Kidney epithelial cell (primary cell): ENCODE data around the gene COPG2. TPM values are rescaled to one million over a fixed set of nuclear protein-coding genes. Genes with fewer than 3 reads are reported as not detected.
"Not testable (repeated sequence)": the region's sequence is repeated elsewhere in the genome, so short reads cannot be mapped to it uniquely, and the experiment has no call there.

ENCODE experiments used
- DNase-seq: peaks from one replicate; pipeline ENCODE4 v3.0.0-alpha.2; 2010; ENCODE audit warnings: low read depth
- H3K27me3 ChIP-seq: 2 replicates; pipeline ENCODE4 v1.6.0; 2011; ENCODE audit warnings: low read length; ENCODE audit not compliant: control insufficient read depth, insufficient read depth
- H3K36me3 ChIP-seq: 2 replicates; pipeline ENCODE4 v1.5.1; 2011; ENCODE audit warnings: low read length; ENCODE audit not compliant: control insufficient read depth, insufficient read depth
- H3K4me3 ChIP-seq: 2 replicates; pipeline ENCODE4 v1.5.1; 2011; ENCODE audit warnings: low read depth, mild to moderate bottlenecking, control low read depth, low read length
- total RNA-seq: library from RNA; depleted of rRNA; stranded (reverse); fragments of >200 nt; gene quantifications from 2 replicates; pipeline ENCODE4 v1.2.3, GENCODE V29; 2015
- TF ChIP-seq, protein P1 (sequence below): IDR thresholded peaks from 2 replicates; pipeline ENCODE4 v1.5.1; 2011; ENCODE audit warnings: mild to moderate bottlenecking, moderate library complexity, low read length, control low read depth, inconsistent platforms; ENCODE audit not compliant: insufficient read depth, poor library complexity, severe bottlenecking

COPG2 gene
- total RNA-seq, 1 donor from 2014 or later = 37.9 TPM

DNA sequence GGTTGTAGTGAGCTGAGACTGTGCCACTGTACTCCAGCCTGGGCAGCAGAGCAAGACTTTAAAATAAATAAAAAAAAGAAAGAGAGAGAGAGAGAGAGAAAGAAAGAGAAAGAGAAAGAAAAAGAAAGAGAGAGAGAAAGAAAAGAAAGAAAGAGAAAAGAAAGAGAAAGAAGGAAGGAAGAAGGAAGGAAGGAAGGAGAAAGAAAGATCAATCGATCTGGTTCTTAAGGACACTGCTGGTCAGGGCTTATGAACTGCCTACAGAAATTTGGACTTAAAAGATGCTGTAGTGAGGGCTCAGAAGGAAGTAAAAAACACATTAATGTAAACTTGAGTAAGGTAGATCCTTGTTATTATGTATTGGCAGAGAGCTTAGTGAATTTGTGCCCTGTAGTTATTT, 62.4 kb downstream of the COPG2 start:
- no peak overlapping the region for H3K4me3 ChIP-seq
- no peak for DNase-seq
- no peaks in the 10 kb centered on the region for H3K36me3 ChIP-seq
- H3K27me3 ChIP-seq = no peaks in the 10 kb centered on the region
- TF ChIP-seq, protein P1, sequence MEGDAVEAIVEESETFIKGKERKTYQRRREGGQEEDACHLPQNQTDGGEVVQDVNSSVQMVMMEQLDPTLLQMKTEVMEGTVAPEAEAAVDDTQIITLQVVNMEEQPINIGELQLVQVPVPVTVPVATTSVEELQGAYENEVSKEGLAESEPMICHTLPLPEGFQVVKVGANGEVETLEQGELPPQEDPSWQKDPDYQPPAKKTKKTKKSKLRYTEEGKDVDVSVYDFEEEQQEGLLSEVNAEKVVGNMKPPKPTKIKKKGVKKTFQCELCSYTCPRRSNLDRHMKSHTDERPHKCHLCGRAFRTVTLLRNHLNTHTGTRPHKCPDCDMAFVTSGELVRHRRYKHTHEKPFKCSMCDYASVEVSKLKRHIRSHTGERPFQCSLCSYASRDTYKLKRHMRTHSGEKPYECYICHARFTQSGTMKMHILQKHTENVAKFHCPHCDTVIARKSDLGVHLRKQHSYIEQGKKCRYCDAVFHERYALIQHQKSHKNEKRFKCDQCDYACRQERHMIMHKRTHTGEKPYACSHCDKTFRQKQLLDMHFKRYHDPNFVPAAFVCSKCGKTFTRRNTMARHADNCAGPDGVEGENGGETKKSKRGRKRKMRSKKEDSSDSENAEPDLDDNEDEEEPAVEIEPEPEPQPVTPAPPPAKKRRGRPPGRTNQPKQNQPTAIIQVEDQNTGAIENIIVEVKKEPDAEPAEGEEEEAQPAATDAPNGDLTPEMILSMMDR = no peak

DNA sequence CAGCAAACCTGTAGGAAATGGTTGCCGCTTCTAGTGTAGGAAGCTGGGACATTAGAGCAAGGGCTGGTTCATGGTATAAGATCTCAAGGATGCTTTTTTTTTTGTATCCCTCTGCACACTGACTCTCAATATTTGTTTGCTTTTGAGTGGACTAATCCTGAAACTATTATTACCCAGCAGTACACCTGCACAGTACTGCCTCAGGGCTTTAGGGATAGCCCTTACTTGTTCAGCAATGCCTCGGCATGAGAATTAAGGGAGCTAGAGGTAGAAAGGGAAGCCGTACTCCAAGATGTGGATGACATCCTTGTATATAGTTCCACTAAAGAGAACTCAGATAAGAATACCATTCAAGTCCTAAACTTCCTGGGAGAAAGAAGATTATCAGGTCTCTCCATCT, 70.5 kb downstream of the COPG2 start:
- DNase-seq = no peak
- H3K36me3 ChIP-seq = no peaks in the 10 kb centered on the region
- H3K27me3 ChIP-seq = no peaks in the 10 kb centered on the region
- TF ChIP-seq, protein P1 = no peak
- no peak overlapping the region for H3K4me3 ChIP-seq

DNA sequence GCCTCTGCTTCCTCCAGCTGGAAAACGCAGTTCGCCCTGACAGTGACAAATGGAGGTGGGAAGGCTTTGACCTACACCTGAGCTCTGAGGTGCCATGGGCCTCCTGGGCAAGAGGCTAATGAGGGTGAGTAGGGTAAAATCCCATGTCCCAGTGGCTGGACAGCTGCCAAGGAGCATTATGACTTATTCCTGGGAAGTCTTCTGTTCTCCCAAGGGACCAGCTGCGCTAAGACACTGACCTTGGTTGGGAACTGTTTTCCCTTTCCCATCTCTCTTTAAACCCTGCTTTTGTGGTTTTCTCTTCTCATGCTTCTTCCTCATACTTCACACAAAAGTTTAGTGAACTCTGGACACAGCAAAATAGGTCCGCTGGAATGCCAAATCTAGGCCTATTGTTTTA, 72.6 kb downstream of the COPG2 start:
- DNase-seq = no peak
- TF ChIP-seq, protein P1 = no peak
- Histone ChIP-seq H3K4me3 (no peak overlapping the region), H3K36me3 (no peaks in the 10 kb centered on the region), H3K27me3 (no peaks in the 10 kb centered on the region)

DNA sequence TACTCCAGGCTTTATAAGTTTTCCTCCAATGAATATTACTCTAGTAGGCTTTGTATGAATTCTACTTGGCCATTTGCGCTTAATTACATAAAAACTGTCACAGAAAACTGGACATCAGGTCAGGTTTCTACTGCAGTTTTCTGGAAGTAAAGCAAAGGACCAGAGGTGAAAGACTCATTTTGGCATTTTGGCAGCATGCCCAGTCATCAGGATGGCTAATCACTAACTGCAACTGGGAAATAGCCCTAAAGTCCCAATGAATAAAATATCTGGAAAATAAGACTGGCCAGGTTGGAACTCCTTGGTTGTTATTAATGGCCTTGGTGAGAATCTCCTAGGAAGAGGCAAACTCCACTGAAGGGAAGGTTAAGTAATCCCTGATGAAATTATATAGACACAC, 75.5 kb downstream of the COPG2 start:
- Histone ChIP-seq H3K27me3 (no peaks in the 10 kb centered on the region), H3K36me3 (no peaks in the 10 kb centered on the region), H3K4me3 (no peak overlapping the region)
- TF ChIP-seq, protein P1 = no peak
- DNase-seq = no peak

DNA sequence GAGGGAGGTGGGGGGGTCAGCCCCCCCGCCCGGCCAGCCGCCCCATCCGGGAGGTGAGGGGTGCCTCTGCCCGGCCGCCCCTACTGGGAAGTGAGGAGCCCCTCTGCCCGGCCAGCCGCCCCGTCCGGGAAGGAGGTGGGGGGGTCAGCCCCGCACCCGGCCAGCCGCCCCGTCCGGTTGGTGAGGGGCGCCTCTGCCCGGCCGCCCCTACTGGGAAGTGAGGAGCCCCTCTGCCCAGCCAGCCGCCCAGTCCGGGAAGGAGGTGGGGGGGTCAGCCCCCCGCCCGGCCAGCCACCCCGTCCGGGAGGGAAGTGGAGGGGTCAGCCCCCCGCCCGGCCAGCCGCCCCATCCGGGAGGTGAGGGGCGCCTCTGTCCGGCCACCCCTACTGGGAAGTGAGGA, 77.1 kb downstream of the COPG2 start:
- not testable (repeated sequence) for DNase-seq, H3K4me3 ChIP-seq, H3K36me3 ChIP-seq, H3K27me3 ChIP-seq

DNA sequence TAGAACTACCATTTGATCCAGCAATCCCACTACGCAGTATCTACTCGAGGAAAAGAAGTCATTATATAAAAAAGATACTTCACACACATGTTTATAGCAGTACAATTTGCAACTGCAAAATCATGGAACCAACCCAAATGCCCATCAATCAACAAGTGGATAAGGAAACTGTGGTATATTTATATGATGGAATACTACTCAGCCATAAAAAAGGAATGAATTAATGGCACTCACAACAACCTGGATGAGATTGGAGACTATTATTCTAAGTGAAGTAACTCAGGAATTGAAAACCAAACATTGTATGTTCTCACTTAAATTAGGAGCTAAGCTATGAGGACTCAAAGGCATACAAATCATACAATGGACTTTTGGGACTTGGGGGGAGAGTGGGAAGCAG, 82.6 kb downstream of the COPG2 start:
- H3K27me3 ChIP-seq, H3K36me3 ChIP-seq, H3K4me3 ChIP-seq, DNase-seq: not testable (repeated sequence)

DNA sequence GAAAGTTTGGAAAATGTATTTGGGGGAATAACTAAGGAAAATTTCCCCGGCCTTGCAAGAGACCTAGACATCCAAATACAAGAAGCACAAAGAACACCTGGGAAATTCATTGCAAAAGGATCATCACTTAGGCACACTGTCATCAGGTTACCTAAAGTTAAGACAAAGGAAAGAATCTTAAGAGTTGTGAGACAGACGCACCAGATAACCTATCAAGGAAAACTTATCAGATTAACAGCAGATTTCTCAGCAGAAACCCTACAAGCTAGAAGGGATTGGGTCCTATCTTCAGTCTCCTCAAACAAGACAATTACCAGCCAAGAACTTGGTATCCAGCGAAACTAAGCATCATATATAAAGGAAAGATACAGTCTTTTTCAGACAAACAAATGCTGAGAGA, 93.4 kb downstream of the COPG2 start:
- not testable (repeated sequence) for DNase-seq, H3K4me3 ChIP-seq, H3K36me3 ChIP-seq, H3K27me3 ChIP-seq

DNA sequence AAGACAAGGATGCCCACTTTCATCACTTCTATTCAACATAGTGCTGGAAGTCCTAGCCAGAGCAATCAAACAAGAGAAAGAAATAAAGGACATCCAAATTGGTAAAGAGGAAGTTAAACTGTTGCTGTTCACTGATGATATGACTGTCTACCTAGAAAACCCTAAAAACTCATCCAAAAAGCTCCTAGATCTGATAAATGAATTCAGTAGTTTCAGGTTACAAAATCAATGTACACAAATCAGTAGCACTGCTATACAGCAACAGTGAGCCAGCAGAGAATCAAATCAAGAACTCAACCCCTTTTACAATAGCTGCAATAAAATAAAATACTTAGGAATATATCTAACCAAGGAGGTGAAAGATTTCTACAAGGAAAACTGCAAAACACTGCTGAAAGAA, 98.4 kb downstream of the COPG2 start:
- H3K4me3 ChIP-seq, H3K27me3 ChIP-seq, H3K36me3 ChIP-seq, DNase-seq: not testable (repeated sequence)
